Lower leg skin (tissue), 3 donors: Measurements from ENCODE around the gene TESK2.

Source experiments
- POLR2A ChIP-seq, 2 donors: fragments of 450-650 bp; IDR thresholded peaks; one replicate each; pipeline ENCODE4 v1.6.1; 2016 to 2017; ENCODE audit warnings: antibody characterized with exemption in 2 of 2, mild to moderate bottlenecking in 1 of 2, moderate library complexity in 1 of 2
- TF ChIP-seq, protein P1 (sequence below), 3 donors: fragments of 450-650 bp; IDR thresholded peaks; one replicate each; pipeline ENCODE4 v1.5.1; 2016; ENCODE audit warnings: antibody characterized with exemption in 3 of 3, mild to moderate bottlenecking in 3 of 3, moderate library complexity in 2 of 3

- TF ChIP-seq, protein P1, sequence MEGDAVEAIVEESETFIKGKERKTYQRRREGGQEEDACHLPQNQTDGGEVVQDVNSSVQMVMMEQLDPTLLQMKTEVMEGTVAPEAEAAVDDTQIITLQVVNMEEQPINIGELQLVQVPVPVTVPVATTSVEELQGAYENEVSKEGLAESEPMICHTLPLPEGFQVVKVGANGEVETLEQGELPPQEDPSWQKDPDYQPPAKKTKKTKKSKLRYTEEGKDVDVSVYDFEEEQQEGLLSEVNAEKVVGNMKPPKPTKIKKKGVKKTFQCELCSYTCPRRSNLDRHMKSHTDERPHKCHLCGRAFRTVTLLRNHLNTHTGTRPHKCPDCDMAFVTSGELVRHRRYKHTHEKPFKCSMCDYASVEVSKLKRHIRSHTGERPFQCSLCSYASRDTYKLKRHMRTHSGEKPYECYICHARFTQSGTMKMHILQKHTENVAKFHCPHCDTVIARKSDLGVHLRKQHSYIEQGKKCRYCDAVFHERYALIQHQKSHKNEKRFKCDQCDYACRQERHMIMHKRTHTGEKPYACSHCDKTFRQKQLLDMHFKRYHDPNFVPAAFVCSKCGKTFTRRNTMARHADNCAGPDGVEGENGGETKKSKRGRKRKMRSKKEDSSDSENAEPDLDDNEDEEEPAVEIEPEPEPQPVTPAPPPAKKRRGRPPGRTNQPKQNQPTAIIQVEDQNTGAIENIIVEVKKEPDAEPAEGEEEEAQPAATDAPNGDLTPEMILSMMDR (IDR thresholded peaks at IDR 0.05) = no peak
- no peak for TF ChIP-seq POLR2A (IDR thresholded peaks at IDR 0.05)
Observed at GRCh38 chr1:45493116-45493697, 2.2 kb upstream of the TESK2 start.
